ENCODE results near the gene ETV6. TPM values are rescaled to one million over a fixed set of nuclear protein-coding genes. Genes with fewer than 3 reads are reported as not detected.

ETV6 gene
- total and polyA plus RNA-seq, 3 donors from 2014 or later = 7.8 to 20.9 (median 16.3) TPM

DNA sequence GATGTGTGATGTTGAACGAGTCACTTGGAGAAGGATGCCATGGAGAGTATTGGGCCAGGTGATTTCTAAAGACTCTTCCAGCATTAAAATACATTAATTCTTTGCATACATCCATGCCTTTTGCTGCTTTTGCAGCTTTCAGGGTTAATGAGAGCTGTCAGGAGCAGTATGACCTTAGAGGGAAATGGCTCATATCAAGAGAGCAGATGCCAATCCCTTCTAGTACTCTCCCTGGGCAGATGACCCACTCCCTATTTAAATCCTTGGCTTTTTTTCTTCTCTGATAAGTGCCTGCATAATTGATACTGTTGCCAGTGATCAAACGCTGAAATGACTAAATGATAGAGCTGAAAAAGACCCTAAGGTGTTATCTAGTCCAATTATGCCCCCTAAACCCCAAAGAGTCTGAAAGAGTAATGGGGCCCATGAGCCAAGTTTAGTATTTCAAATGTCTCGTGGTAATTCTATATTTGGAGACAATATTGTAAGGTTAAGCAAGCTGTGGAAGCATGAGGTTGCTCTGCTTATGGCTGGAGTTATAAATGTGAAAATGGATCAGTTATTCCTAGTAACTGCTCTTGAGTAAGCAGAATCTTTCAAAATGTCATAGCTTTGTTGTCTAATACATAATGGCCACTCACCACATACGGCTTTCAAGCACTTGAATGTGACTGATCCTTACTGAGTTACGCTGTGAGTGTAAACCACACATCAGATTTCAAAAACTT is 137.3 kb downstream of the ETV6 start:
- Histone ChIP-seq H3K36me3 (ENCODE audit: low read depth, missing control alignments) (no peaks in the 10 kb centered on the region), H3K4me3 (no peak overlapping the region), H3K9me3 (no peaks in the 10 kb centered on the region), H3K27me3 (no peaks in the 10 kb centered on the region), H3K4me1 (no peaks in the 10 kb centered on the region), H3K27ac (no peak overlapping the region)
- intact Hi-C loops (cut with DNase I; ENCODE audit: low total_unique reads) = no loop called here
- WGBS, 2 donors = 79 to 83% methylated on average over 5 of the region's 5 CpGs
- DNase-seq = no peak
- TF ChIP-seq, protein P1, sequence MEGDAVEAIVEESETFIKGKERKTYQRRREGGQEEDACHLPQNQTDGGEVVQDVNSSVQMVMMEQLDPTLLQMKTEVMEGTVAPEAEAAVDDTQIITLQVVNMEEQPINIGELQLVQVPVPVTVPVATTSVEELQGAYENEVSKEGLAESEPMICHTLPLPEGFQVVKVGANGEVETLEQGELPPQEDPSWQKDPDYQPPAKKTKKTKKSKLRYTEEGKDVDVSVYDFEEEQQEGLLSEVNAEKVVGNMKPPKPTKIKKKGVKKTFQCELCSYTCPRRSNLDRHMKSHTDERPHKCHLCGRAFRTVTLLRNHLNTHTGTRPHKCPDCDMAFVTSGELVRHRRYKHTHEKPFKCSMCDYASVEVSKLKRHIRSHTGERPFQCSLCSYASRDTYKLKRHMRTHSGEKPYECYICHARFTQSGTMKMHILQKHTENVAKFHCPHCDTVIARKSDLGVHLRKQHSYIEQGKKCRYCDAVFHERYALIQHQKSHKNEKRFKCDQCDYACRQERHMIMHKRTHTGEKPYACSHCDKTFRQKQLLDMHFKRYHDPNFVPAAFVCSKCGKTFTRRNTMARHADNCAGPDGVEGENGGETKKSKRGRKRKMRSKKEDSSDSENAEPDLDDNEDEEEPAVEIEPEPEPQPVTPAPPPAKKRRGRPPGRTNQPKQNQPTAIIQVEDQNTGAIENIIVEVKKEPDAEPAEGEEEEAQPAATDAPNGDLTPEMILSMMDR (IDR thresholded peaks at IDR 0.05) = no peak
- no peak for TF ChIP-seq POLR2A (IDR thresholded peaks at IDR 0.05)

DNA sequence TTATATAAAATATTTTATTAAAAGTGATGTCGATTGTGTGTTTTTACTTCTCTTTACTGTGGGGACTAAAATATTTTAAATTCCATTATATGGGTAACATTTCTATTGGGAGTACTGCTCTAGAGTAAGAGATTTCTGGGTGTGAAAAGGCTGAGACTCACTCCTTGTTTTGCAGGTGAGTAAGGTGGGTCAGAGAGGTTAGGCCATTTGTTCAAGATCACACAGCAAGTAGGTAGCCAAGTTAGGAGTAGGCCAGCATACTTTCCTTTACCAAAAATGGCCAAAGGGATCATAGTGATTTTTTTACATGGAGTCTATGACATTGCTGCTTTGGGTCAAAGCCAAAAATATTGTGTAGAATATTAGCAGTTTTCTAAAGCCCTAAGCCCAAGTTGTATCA is 138.0 kb downstream of the ETV6 start:
- Histone ChIP-seq H3K27ac (no peak overlapping the region), H3K36me3 (ENCODE audit: low read depth, missing control alignments) (no peaks in the 10 kb centered on the region), H3K4me3 (no peak overlapping the region), H3K27me3 (no peaks in the 10 kb centered on the region), H3K4me1 (no peaks in the 10 kb centered on the region), H3K9me3 (no peaks in the 10 kb centered on the region)
- intact Hi-C loops (cut with DNase I; ENCODE audit: low total_unique reads) = no loop called here
- 94 to 98% methylated on average over 1 of the region's 1 CpG for WGBS, 2 donors
- no peak for DNase-seq
- TF ChIP-seq, protein P1 (IDR thresholded peaks at IDR 0.05) = no peak
- no peak for TF ChIP-seq POLR2A (IDR thresholded peaks at IDR 0.05)

DNA sequence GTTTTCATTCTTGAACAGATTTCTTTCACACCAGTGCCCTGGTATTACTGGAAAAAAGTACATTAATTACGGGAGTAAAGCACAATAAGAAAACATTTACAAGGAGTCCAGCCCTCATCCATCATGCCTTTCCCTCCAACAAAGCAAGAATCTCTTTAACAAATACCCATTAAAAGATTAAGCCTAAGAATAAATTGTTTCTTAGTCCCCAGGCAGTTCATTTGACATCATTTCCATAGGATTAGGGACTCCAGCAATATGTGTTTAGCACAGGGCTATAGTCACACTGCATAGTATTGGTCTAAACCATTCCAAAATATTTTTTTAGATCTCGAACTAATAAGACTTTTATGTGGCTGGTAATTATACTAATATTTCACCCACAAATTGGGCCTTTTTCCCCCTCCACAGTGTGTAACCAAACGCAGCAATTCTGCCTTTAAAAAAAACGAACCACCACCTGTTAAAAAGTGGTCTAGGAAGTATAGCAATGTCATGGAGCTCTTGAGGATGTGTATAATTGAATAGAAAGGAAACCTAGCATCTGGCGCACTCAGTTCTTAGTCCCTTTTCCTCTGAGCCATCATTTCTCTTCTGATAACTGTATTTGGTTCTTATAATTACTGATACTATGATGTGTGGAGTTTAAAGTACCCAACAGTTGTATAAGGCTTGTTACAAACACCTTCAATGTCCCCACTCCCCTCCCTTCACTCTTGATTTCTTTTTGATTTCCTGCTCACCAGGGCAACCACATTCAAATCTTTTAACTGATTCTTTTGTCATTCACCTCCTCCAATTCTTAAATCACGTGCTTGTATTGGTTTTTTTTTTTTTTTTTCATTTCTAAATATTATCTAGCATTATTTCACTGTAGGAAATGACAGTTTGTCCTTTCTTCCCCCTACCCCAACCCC is 138.7 kb downstream of the ETV6 start:
- WGBS, 2 donors = 86 to 87% methylated on average over 6 of the region's 6 CpGs
- no peak overlapping the region for H3K27ac ChIP-seq
- TF ChIP-seq, protein P1 (IDR thresholded peaks at IDR 0.05) = no peak
- TF ChIP-seq POLR2A (IDR thresholded peaks at IDR 0.05) = no peak
- no peaks in the 10 kb centered on the region for H3K9me3 ChIP-seq
- no peak overlapping the region for H3K4me3 ChIP-seq
- H3K36me3 ChIP-seq (ENCODE audit: low read depth, missing control alignments) = no peaks in the 10 kb centered on the region
- H3K27me3 ChIP-seq = no peaks in the 10 kb centered on the region
- no peak for DNase-seq
- peaks cover 1% of the 10 kb centered on the region for H3K4me1 ChIP-seq
- intact Hi-C loops (cut with DNase I; ENCODE audit: low total_unique reads) = no loop called here

DNA sequence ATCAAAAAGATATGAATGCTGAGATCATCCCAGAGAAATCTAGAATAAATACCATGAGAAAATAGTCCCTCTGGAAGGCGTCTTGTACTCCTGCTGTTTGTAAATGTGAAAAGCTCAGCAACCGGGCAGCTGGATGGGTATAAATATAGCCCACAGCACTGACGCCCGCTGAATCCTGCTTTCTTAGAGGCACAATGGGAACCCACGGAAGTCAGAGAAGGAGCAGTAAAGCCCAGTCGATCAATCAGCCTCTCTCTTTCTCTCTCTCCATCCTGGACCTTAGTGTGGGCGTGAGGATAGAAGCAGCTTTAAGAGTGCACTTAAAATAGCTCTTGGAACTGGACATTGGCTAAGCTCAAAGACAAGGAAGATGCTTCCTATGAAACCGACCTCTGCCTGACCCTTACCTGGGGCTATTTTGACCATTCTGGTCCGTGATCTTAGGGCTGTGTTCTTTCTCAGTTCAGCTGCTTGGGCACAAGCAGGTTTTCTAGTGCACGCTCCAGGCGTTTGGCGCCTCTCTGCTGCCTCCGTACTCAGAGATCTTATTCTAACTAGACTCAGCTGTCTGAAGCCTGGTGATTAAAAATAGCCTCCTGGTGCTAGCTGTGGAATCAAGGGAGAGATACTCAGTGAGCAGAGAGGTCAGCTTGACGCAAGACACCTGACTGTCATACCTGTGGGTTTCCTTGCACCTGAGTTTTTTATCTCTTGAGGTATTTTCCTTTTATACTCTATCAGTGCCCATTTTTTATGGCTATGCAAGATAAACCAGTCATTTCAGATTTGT is 144.6 kb downstream of the ETV6 start:
- Histone ChIP-seq H3K9me3 (no peaks in the 10 kb centered on the region), H3K4me3 (no peak overlapping the region), H3K27me3 (no peaks in the 10 kb centered on the region), H3K27ac (peak overlapping the region; percentile 63 to 64), H3K4me1 (peaks cover 24% of the 10 kb centered on the region), H3K36me3 (ENCODE audit: low read depth, missing control alignments) (no peaks in the 10 kb centered on the region)
- no peak for DNase-seq
- WGBS, 2 donors = 37 to 55% methylated on average over 14 of the region's 14 CpGs
- TF ChIP-seq POLR2A (IDR thresholded peaks at IDR 0.05) = no peak
- TF ChIP-seq, protein P1 (IDR thresholded peaks at IDR 0.05) = no peak
- intact Hi-C loops (cut with DNase I; ENCODE audit: low total_unique reads) = no loop called here

Measured in testis (tissue), 3 donors.